ENCODE data around the gene FSD1. TPM values are rescaled to one million over a fixed set of nuclear protein-coding genes. Genes with fewer than 3 reads are reported as not detected.
"Not testable (repeated sequence)": the region's sequence is repeated elsewhere in the genome, so short reads cannot be mapped to it uniquely, and the experiment has no call there.

FSD1 gene
- total and polyA plus RNA-seq, 9 of the 15 experiments (the other 6 are each of a cell fraction or from before 2014, with no cell fraction given): 0.11 to 1.9 (median 0.94) TPM; not detected in 1

DNA sequence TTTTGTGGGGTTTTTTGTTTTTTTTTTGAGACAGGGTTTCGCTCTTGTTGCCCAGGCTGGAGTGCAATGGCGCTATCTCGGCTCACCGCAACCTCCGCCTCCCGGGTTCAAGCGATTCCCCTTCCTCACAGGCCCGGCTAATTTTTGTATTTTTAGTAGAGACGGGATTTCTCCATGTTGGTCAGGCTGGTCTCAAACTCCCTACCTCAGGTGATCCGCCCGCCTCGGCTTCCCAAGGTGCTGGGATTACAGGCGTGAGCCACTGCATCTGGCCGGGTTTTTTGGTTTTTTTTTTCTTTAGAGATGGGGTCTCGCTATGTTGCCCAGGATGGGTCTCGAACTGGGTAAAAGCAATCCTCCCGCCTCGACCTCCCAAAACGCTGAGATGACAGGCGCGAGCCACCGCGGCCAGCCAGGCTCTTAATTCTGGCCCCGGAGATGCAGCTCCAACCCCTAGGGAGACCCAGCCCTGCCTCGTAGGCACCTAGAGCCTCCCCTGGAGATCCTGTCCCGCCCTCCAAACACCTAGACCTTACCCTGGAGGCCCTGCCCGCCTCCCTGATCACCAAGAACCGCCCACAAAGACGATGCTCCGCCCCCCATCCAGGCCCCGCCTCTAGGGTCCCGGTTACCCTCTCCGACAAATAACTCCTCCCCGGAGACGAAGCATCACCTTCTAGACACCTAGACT lies 24.7 kb downstream of the FSD1 start:
- Histone ChIP-seq H3K9ac (ENCODE audit: insufficient read depth in 1 of 2, low read depth in 2 of 2, low read length in 2 of 2) (peak overlapping the region; percentile 79 to 99), H3K4me1 (replicated peaks in 1 of 2; ENCODE audit: control insufficient read depth in 2 of 2, insufficient read depth in 2 of 2, low read length in 2 of 2) (peaks cover 2 to 42% of the 10 kb centered on the region in 2 experiments; a peak in 3 of 5 replicates), H3K79me2 (ENCODE audit: control insufficient read depth, insufficient read depth, low read length) (peaks cover 19% of the 10 kb centered on the region), H2AFZ (ENCODE audit: low read depth, low read length) (peak overlapping the region; percentile 90; the same call in 1 of the 2 replicates), H3K4me2 (ENCODE audit: insufficient read depth, low read length) (peak overlapping the region; percentile 82), H3K27ac (ENCODE audit: extremely low read depth, low read depth, low read length) (peak overlapping the region; percentile 84), H3K4me3 (peak overlapping the region; percentile 74)
- H3K27me3 ChIP-seq (ENCODE audit: control insufficient read depth in 2 of 2, insufficient read depth in 2 of 2, low read length in 2 of 2); intact Hi-C loops (cut with micrococcal nuclease); H4K20me1 ChIP-seq (replicated peaks; ENCODE audit: control insufficient read depth, insufficient read depth, low read length); in situ Hi-C loops (cut with MboI); H3K36me3 ChIP-seq (ENCODE audit: control insufficient read depth, insufficient read depth, low read length); CTCF ChIA-PET (ENCODE audit: low intra/inter-chr PET ratio); H3K9me1 ChIP-seq (ENCODE audit: control insufficient read depth, insufficient read depth, low read length); H3K9me3 ChIP-seq (replicated peaks; ENCODE audit: control insufficient read depth, insufficient read depth, low read depth, low read length): not testable (repeated sequence)
- FAIRE-seq (peak; percentile 89), DNase-seq (ENCODE audit: extremely low read depth in 1 of 4, low spot score in 3 of 4) (peak; percentile 82 to 88 (median 86)), ATAC-seq (peak; percentile 64)
- BruUV-seq (replicated peaks): TSS peak; percentile 65
- under 1% methylated on average over 27 of the region's 35 CpGs for WGBS (ENCODE audit: insufficient coverage, low coverage, missing lambda C conversion rate)
- POLR2A ChIA-PET: interaction anchor here (0.8 to 1.4 kb wide), 3 partner anchors 9 to 14 kb away, joined by 3 to 7 read pairs (median 3); partner anchors contain the start of gene MPND
- 0 out of 2 replicates have a peak, but pooled peaks have one; percentile 63 for TF ChIP-seq SMARCA5 (IDR thresholded peaks at IDR 0.05)
- TF ChIP-seq CHD1 (IDR thresholded peaks at IDR 0.05; ENCODE audit: low read length): peak; percentile 48
- peak in 1 of 3 experiments; percentile 13 for TF ChIP-seq YY1 (IDR thresholded peaks at IDR 0.05; ENCODE audit: borderline replicate concordance in 1 of 3, control insufficient read depth in 1 of 3, extremely low read depth in 1 of 3, insufficient read depth in 3 of 3, insufficient read length in 1 of 3, insufficient replicate concordance in 2 of 3, low read depth in 1 of 3, low read length in 2 of 3)
- TF ChIP-seq, protein P1, sequence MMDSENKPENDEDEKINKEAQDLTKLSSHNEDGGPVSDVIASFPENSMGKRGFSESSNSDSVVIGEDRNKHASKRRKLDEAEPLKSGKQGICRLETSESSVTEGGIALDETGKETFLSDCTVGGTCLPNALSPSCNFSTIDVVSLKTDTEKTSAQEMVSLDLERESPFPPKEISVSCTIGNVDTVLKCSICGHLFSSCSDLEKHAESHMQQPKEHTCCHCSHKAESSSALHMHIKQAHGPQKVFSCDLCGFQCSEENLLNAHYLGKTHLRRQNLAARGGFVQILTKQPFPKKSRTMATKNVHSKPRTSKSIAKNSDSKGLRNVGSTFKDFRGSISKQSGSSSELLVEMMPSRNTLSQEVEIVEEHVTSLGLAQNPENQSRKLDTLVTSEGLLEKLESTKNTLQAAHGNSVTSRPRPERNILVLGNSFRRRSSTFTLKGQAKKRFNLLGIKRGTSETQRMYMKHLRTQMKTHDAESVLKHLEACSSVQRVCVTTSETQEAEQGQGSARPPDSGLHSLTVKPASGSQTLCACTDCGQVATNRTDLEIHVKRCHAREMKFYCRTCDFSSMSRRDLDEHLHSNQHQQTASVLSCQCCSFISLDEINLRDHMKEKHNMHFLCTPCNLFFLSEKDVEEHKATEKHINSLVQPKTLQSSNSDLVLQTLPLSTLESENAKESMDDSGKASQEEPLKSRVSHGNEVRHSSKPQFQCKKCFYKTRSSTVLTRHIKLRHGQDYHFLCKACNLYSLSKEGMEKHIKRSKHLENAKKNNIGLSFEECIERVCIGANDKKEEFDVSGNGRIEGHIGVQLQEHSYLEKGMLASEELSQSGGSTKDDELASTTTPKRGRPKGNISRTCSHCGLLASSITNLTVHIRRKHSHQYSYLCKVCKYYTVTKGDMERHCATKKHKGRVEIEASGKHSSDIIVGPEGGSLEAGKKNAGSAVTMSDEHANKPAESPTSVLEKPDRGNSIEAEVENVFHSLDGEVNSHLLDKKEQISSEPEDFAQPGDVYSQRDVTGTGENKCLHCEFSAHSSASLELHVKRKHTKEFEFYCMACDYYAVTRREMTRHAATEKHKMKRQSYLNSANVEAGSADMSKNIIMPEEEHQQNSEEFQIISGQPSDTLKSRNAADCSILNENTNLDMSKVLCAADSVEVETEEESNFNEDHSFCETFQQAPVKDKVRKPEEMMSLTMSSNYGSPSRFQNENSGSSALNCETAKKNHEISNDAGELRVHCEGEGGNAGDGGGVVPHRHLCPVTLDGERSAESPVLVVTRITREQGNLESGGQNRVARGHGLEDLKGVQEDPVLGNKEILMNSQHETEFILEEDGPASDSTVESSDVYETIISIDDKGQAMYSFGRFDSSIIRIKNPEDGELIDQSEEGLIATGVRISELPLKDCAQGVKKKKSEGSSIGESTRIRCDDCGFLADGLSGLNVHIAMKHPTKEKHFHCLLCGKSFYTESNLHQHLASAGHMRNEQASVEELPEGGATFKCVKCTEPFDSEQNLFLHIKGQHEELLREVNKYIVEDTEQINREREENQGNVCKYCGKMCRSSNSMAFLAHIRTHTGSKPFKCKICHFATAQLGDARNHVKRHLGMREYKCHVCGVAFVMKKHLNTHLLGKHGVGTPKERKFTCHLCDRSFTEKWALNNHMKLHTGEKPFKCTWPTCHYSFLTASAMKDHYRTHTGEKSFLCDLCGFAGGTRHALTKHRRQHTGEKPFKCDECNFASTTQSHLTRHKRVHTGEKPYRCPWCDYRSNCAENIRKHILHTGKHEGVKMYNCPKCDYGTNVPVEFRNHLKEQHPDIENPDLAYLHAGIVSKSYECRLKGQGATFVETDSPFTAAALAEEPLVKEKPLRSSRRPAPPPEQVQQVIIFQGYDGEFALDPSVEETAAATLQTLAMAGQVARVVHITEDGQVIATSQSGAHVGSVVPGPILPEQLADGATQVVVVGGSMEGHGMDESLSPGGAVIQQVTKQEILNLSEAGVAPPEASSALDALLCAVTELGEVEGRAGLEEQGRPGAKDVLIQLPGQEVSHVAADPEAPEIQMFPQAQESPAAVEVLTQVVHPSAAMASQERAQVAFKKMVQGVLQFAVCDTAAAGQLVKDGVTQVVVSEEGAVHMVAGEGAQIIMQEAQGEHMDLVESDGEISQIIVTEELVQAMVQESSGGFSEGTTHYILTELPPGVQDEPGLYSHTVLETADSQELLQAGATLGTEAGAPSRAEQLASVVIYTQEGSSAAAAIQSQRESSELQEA (IDR thresholded peaks at IDR 0.05; ENCODE audit: low read depth): 0 out of 2 replicates have a peak, but pooled peaks have one; percentile 44
- peak; percentile 26 for TF ChIP-seq CCNT2 (IDR thresholded peaks at IDR 0.05; ENCODE audit: borderline replicate concordance, extremely low read depth, insufficient read length, low read depth, low read length)
